Prostate gland (tissue), 2 donors: ENCODE results near the gene LHB.

ENCODE experiments used
- POLR2A ChIP-seq: fragments of 450-650 bp; IDR thresholded peaks from one replicate; pipeline ENCODE4 v1.6.1; 2016; ENCODE audit warnings: antibody characterized with exemption, mild to moderate bottlenecking
- POLR2AphosphoS5 ChIP-seq: sonication (generic); formaldehyde crosslinking; IDR thresholded peaks from one replicate; pipeline ENCODE4 v1.6.1; 2017; ENCODE audit warnings: antibody characterized with exemption
- TF ChIP-seq, protein P1 (sequence below), 4 experiments: fragments of 200-600 bp in 2 of 4; fragments of 450-650 bp in 2 of 4; sonication (generic) in 2 of 4; IDR thresholded peaks; 1 replicate in 3 of 4; 2 replicates in 1 of 4; pipeline ENCODE4 v1.5.1; 2016 to 2019; ENCODE audit warnings: antibody characterized with exemption in 4 of 4, mild to moderate bottlenecking in 2 of 4, moderate library complexity in 2 of 4

DNA sequence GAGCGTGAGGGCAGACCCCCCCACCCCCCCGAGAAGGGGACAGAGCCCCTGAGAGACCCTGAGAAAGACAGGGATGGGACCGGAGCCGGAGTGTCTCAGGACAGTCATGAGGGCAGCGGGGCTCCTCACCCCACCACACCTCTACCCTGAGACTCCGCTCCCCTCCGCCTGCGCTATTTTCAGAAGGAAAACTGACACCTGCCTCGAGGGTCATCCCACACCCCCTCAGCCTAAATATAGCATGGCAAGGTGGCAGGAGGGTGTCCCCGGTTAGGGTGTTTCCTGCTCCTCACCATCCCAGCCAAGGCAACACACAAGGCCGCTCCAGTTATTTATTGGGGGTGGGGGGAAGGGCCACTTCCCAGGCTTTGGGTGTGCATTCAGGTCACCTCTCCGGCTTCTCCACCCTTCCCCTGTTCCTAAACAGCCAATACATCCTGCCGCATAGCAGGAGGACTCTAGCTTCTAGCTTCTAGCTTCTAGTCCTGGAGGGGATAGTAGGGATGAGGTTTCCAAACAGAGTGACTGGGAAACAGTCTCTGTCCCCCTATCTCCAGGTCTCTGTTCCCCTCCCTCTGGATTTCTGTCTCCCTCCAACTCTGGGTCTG lies 49.1 kb upstream of the LHB start:
- TF ChIP-seq, protein P1, sequence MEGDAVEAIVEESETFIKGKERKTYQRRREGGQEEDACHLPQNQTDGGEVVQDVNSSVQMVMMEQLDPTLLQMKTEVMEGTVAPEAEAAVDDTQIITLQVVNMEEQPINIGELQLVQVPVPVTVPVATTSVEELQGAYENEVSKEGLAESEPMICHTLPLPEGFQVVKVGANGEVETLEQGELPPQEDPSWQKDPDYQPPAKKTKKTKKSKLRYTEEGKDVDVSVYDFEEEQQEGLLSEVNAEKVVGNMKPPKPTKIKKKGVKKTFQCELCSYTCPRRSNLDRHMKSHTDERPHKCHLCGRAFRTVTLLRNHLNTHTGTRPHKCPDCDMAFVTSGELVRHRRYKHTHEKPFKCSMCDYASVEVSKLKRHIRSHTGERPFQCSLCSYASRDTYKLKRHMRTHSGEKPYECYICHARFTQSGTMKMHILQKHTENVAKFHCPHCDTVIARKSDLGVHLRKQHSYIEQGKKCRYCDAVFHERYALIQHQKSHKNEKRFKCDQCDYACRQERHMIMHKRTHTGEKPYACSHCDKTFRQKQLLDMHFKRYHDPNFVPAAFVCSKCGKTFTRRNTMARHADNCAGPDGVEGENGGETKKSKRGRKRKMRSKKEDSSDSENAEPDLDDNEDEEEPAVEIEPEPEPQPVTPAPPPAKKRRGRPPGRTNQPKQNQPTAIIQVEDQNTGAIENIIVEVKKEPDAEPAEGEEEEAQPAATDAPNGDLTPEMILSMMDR (IDR thresholded peaks at IDR 0.05) = no peak
- TF ChIP-seq POLR2A (no peak), POLR2AphosphoS5 (no peak)
